Lower lobe of right lung (tissue), 2 donors: Measurements from ENCODE around the gene CHD1L. TPM values are rescaled to one million over a fixed set of nuclear protein-coding genes. Genes with fewer than 3 reads are reported as not detected.

Experiments used
- ATAC-seq, 2 donors: fragments of 200-7000 bp; cut with Tn5 transposase; one replicate each; pipeline ENCODE4 v1.9.1; 2020 to 2022; ENCODE audit warnings: mild to moderate bottlenecking in 2 of 2, moderate library complexity in 2 of 2
- DNase-seq: peaks from one replicate; pipeline ENCODE4 v3.0.0-alpha.2; 2020
- H3K27ac ChIP-seq: fragments of 200-600 bp; one replicate; pipeline ENCODE4 v1.8.0; 2022
- H3K27me3 ChIP-seq: fragments of 200-600 bp; one replicate; pipeline ENCODE4 v1.8.0; 2022; ENCODE audit warnings: low read depth
- H3K36me3 ChIP-seq: fragments of 200-600 bp; one replicate; pipeline ENCODE4 v1.8.0; 2022; ENCODE audit warnings: mild to moderate bottlenecking
- H3K4me1 ChIP-seq: fragments of 200-600 bp; one replicate; pipeline ENCODE4 v1.8.0; 2022
- H3K4me3 ChIP-seq: fragments of 200-600 bp; one replicate; pipeline ENCODE4 v1.8.0; 2022; ENCODE audit warnings: mild to moderate bottlenecking
- H3K9me3 ChIP-seq: fragments of 200-600 bp; one replicate; pipeline ENCODE4 v1.8.0; 2022
- CTCF ChIP-seq: fragments of 200-600 bp; IDR thresholded peaks from one replicate; pipeline ENCODE4 v1.8.0; 2022; ENCODE audit warnings: antibody characterized with exemption, mild to moderate bottlenecking
- intact Hi-C: fragments of 100-400 bp; cut with DNase I; formaldehyde crosslinking; loops from one replicate; pipeline ENCODE4 v1.11.0; 2022
- total RNA-seq: library from RNA; stranded (reverse); fragmentation: NEBNext Ultra II Directional; extraction: Animal tissue kit (Norgen Biotek cat#: 25700); gene quantifications from one replicate; pipeline ENCODE4 v1.2.1, GENCODE V29; 2021
- donor health status: DM: no; HTN: yes; CAD: no; lungs with severe emphysema.

Gene CHD1L
- total RNA-seq, 1 donor from 2014 or later: 34.1 TPM

DNA sequence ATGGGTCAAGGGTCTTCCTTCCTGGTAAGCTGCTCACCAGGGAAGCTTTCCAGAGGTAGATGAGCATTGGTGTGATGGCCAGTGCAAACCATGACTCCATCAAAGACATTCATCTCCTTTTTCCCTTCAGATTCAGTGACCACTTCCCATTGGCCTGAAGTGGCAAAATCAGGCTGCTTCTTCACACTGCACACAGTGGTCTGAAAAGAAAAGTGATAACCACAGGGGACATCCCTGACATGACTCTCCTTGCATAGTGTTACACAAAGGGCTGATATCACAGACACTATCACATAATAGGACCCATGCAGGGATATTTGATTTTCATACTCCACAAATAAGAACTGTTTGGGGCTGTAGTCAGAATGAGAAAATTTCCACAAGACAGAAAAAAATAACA lies 29.2 kb upstream of the CHD1L start:
- ATAC-seq (no peak), DNase-seq (no peak)
- intact Hi-C loops: no loop called here

GRCh38 chr1:147214325-147214724 lies 28.2 kb upstream of the CHD1L start:
- ATAC-seq: no peak
- Histone ChIP-seq H3K36me3 (peaks cover 29% of the 10 kb centered on the region), H3K4me3 (no peak overlapping the region), H3K27me3 (no peaks in the 10 kb centered on the region), H3K27ac (no peak overlapping the region), H3K4me1 (peaks cover 3% of the 10 kb centered on the region), H3K9me3 (no peaks in the 10 kb centered on the region)
- no peak for DNase-seq
- no peak for TF ChIP-seq CTCF
- intact Hi-C loops: no loop called here

More for the DNA sequence above, 29.2 kb upstream of the CHD1L start:
- Histone ChIP-seq H3K4me3 (no peak overlapping the region), H3K36me3 (peaks cover 36% of the 10 kb centered on the region), H3K9me3 (no peaks in the 10 kb centered on the region), H3K27me3 (no peaks in the 10 kb centered on the region), H3K27ac (no peak overlapping the region), H3K4me1 (peaks cover 3% of the 10 kb centered on the region)
- no peak for TF ChIP-seq CTCF

- Histone ChIP-seq H3K27ac (no peak overlapping the region), H3K9me3 (no peaks in the 10 kb centered on the region), H3K4me3 (no peak overlapping the region), H3K27me3 (no peaks in the 10 kb centered on the region), H3K4me1 (peaks cover 3% of the 10 kb centered on the region), H3K36me3 (peaks cover 29% of the 10 kb centered on the region)
- intact Hi-C loops: no loop called here
- TF ChIP-seq CTCF: no peak
- DNase-seq (no peak), ATAC-seq (no peak)
Observed at GRCh38 chr1:147214842-147215539, 27.5 kb upstream of the CHD1L start.

DNA sequence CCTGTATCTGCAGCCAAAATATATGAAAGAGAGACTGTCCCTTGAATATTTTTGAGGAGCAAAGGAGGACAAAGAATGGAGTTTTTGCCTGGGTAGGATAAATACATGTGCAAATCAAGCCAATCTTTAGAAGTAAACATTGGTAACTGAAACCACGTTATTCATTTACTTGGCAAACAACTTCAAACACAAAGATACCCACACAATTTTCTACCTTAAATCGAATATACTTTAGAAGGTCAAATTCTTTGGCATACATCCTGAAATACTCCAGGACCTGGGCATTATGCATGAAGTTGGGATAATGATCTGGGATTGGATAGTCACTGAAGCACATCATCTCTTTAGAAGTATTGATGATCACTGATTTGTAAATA lies 27.0 kb upstream of the CHD1L start:
- ATAC-seq (no peak), DNase-seq (no peak)
- intact Hi-C loops: no loop called here
- no peak for TF ChIP-seq CTCF
- peaks cover 3% of the 10 kb centered on the region for H3K4me1 ChIP-seq
- no peak overlapping the region for H3K27ac ChIP-seq
- H3K4me3 ChIP-seq: no peak overlapping the region
- H3K9me3 ChIP-seq: no peaks in the 10 kb centered on the region
- H3K27me3 ChIP-seq: no peaks in the 10 kb centered on the region
- H3K36me3 ChIP-seq: peaks cover 34% of the 10 kb centered on the region

DNA sequence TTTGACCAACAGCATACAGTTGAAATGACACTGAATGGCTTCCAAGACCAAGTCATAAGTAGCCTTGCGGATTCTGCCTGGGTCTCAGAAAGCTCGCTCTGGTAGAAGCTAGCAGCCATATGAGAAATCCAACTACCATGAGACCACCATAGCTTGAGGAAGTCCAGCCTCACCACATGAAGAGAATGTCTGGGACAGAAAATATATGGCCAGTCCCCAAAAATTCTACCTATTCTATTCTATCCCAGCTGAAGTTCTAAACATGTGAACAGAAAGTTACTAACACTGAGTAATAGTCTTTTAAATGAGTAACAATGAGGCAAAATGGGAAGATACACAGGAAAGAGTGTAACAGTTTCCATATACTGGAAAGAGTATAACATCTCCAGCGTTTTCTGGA lies 26.4 kb upstream of the CHD1L start:
- peaks cover 38% of the 10 kb centered on the region for H3K36me3 ChIP-seq
- H3K27me3 ChIP-seq: no peaks in the 10 kb centered on the region
- DNase-seq (no peak), ATAC-seq (no peak)
- H3K4me1 ChIP-seq: peaks cover 3% of the 10 kb centered on the region
- intact Hi-C loops: no loop called here
- no peaks in the 10 kb centered on the region for H3K9me3 ChIP-seq
- no peak overlapping the region for H3K27ac ChIP-seq
- no peak for TF ChIP-seq CTCF
- H3K4me3 ChIP-seq: no peak overlapping the region
